ENCODE data around the gene USF3.

USF3 gene

GRCh38 chr3:113698213-113698742 lies 1.8 kb upstream of the USF3 start:
- DNase-seq = no peak

- peak; percentile 45 for DNase-seq
Observed at GRCh38 chr3:113697500-113698090, 1.2 kb upstream of the USF3 start.

- peak; percentile 98 for DNase-seq
Observed at GRCh38 chr3:113696658-113697499, 437 bp upstream of the USF3 start.

GRCh38 chr3:113695431-113695785 lies 1.0 kb downstream of the USF3 start:
- DNase-seq = peak; percentile 28

GRCh38 chr3:113690482-113690881 lies 6.0 kb downstream of the USF3 start:
- DNase-seq = no peak

- peak; percentile 58 for DNase-seq
Observed at GRCh38 chr3:113685956-113686721, 10.3 kb downstream of the USF3 start.

GRCh38 chr3:113685124-113685523 lies 11.3 kb downstream of the USF3 start:
- DNase-seq = no peak

GRCh38 chr3:113684271-113684819 lies 12.1 kb downstream of the USF3 start:
- no peak for DNase-seq

GRCh38 chr3:113678773-113679172 lies 17.7 kb downstream of the USF3 start:
- no peak for DNase-seq

GRCh38 chr3:113677737-113678136 lies 18.7 kb downstream of the USF3 start:
- DNase-seq = no peak

GRCh38 chr3:113676261-113676660 lies 20.2 kb downstream of the USF3 start:
- DNase-seq = no peak

- DNase-seq = no peak
Observed at GRCh38 chr3:113673593-113673992, 22.8 kb downstream of the USF3 start.

- DNase-seq = peak; percentile 3
Observed at GRCh38 chr3:113668015-113668414, 28.4 kb downstream of the USF3 start.

- DNase-seq = no peak
Observed at GRCh38 chr3:113664523-113665094, 31.8 kb downstream of the USF3 start.

GRCh38 chr3:113663761-113664160 lies 32.7 kb downstream of the USF3 start:
- DNase-seq = no peak

- DNase-seq = no peak
Observed at GRCh38 chr3:113663324-113663750, 33.1 kb downstream of the USF3 start.

- DNase-seq = no peak
Observed at GRCh38 chr3:113662824-113663223, 33.6 kb downstream of the USF3 start.

- DNase-seq = no peak
Observed at GRCh38 chr3:113660896-113661295, 35.5 kb downstream of the USF3 start.

- DNase-seq = no peak
Observed at GRCh38 chr3:113660458-113660857, 36.0 kb downstream of the USF3 start.

GRCh38 chr3:113659996-113660395 lies 36.4 kb downstream of the USF3 start:
- no peak for DNase-seq

GRCh38 chr3:113659101-113659541 lies 37.3 kb downstream of the USF3 start:
- DNase-seq = no peak

GRCh38 chr3:113658107-113658506 lies 38.3 kb downstream of the USF3 start:
- no peak for DNase-seq

- DNase-seq = no peak
Observed at GRCh38 chr3:113654851-113655250, 41.6 kb downstream of the USF3 start.
